ENCODE results near the gene CCDC6. TPM values are rescaled to one million over a fixed set of nuclear protein-coding genes. Genes with fewer than 3 reads are reported as not detected.

Gene CCDC6
- total RNA-seq, 2 donors from 2014 or later, result 48.1 to 65.0 TPM

DNA sequence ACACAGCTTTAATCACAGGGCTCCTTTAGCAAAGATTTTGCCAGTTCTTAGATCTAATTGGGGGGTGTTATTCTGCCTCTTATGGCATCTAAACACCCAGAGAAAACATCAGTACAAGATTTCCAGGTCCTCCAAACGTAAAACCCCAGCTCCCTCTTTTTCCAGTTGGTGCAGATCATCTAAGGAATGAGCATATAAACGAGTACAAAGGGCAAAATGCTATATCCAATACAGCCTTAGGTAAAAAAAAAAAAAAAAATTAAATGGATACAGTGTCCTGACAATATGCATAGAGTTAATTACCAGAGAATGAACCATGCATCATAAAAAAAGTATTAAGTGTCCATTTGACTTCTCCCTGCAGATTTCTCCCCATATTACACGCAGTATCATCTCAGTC, 50.3 kb downstream of the CCDC6 start:
- Histone ChIP-seq H3K4me3 (no peak overlapping the region), H3K4me1 (replicated peaks) (no peaks in the 10 kb centered on the region), H3K27me3 (replicated peaks; ENCODE audit: insufficient read depth) (no peaks in the 10 kb centered on the region), H3K36me3 (no peaks in the 10 kb centered on the region), H3K27ac (no peak overlapping the region), H3K9me3 (no peaks in the 10 kb centered on the region)
- no peak for DNase-seq (ENCODE audit: low spot score)
- intact Hi-C loops (cut with DNase I), result no loop called here
- TF ChIP-seq, protein P1, sequence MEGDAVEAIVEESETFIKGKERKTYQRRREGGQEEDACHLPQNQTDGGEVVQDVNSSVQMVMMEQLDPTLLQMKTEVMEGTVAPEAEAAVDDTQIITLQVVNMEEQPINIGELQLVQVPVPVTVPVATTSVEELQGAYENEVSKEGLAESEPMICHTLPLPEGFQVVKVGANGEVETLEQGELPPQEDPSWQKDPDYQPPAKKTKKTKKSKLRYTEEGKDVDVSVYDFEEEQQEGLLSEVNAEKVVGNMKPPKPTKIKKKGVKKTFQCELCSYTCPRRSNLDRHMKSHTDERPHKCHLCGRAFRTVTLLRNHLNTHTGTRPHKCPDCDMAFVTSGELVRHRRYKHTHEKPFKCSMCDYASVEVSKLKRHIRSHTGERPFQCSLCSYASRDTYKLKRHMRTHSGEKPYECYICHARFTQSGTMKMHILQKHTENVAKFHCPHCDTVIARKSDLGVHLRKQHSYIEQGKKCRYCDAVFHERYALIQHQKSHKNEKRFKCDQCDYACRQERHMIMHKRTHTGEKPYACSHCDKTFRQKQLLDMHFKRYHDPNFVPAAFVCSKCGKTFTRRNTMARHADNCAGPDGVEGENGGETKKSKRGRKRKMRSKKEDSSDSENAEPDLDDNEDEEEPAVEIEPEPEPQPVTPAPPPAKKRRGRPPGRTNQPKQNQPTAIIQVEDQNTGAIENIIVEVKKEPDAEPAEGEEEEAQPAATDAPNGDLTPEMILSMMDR (IDR thresholded peaks at IDR 0.05), result no peak
- TF ChIP-seq POLR2A (IDR thresholded peaks at IDR 0.05) (no peak), POLR2AphosphoS5 (IDR thresholded peaks at IDR 0.05) (no peak)
- WGBS, result 71% methylated on average over 3 of the region's 3 CpGs

DNA sequence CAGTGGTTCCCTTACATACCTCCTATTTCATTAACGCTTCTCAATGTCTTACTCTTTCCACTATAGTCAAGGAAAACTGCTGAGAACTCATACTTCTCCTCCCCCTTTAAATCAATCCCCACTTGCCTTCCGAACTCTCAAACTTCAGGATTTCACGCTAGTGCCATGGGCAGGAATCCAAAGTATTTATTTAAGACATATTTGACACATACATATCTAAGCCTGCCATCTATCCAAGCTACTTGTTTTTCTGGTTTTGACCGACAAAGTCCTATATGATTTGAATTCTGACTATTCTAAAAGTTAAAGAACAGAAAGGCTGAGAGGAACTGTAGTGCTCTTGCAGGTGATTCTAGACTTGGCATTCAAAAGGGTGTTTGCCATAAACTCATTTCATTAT, 51.8 kb downstream of the CCDC6 start:
- no peaks in the 10 kb centered on the region for H3K9me3 ChIP-seq
- no peaks in the 10 kb centered on the region for H3K27me3 ChIP-seq (replicated peaks; ENCODE audit: insufficient read depth)
- TF ChIP-seq POLR2A (IDR thresholded peaks at IDR 0.05) (no peak), POLR2AphosphoS5 (IDR thresholded peaks at IDR 0.05) (no peak)
- TF ChIP-seq, protein P1 (IDR thresholded peaks at IDR 0.05), result no peak
- no peaks in the 10 kb centered on the region for H3K4me1 ChIP-seq (replicated peaks)
- no peaks in the 10 kb centered on the region for H3K36me3 ChIP-seq
- H3K4me3 ChIP-seq, result no peak overlapping the region
- 44% methylated on average over 4 of the region's 4 CpGs for WGBS
- intact Hi-C loops (cut with DNase I), result no loop called here
- H3K27ac ChIP-seq, result no peak overlapping the region
- DNase-seq (ENCODE audit: low spot score), result no peak

DNA sequence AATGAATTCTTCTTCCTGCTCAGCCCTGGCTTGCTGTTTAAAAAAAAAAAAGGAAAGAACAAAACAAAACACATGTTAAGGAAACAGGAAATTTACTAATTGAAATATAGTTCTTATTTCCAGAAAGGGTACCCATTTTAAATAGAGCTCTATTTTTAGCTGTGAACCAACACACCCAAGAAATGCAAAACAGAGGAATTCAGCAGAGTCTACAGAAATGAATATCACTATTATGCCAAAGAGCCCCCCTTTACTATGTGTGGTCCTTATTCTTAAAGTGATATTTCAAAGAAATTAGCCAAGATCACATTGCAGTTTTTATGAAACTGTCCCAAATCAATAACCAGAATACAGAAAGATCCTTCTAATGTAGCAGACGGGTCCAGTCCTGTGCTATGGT, 53.7 kb downstream of the CCDC6 start:
- WGBS, result 79% methylated on average over 1 of the region's 1 CpG
- Histone ChIP-seq H3K27ac (no peak overlapping the region), H3K27me3 (replicated peaks; ENCODE audit: insufficient read depth) (no peaks in the 10 kb centered on the region), H3K4me1 (replicated peaks) (no peaks in the 10 kb centered on the region), H3K9me3 (no peaks in the 10 kb centered on the region), H3K4me3 (no peak overlapping the region), H3K36me3 (no peaks in the 10 kb centered on the region)
- TF ChIP-seq POLR2A (IDR thresholded peaks at IDR 0.05) (no peak), POLR2AphosphoS5 (IDR thresholded peaks at IDR 0.05) (no peak)
- TF ChIP-seq, protein P1 (IDR thresholded peaks at IDR 0.05), result no peak
- DNase-seq (ENCODE audit: low spot score), result no peak
- intact Hi-C loops (cut with DNase I), result no loop called here

DNA sequence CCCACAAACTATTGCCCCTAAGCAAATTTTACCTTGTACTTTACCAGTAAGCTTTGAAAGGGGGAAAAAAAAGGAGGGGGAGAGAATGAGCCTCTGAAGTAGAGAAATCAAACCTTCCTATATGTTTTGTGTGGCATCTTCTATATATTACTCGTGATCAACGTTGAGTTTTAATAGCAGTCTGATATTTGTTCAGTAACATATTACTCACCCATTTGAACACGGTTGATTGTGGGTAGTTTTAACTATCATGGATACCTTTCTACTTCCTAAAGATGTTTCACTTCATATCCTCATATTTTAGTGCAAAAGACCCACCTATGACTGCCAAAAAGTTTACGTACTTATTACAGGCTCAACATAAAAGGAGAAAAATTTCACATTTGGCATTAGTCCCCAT, 54.5 kb downstream of the CCDC6 start:
- no peak overlapping the region for H3K27ac ChIP-seq
- H3K4me3 ChIP-seq, result no peak overlapping the region
- H3K36me3 ChIP-seq, result no peaks in the 10 kb centered on the region
- H3K9me3 ChIP-seq, result no peaks in the 10 kb centered on the region
- H3K27me3 ChIP-seq (replicated peaks; ENCODE audit: insufficient read depth), result no peaks in the 10 kb centered on the region
- H3K4me1 ChIP-seq (replicated peaks), result no peaks in the 10 kb centered on the region
- DNase-seq (ENCODE audit: low spot score), result no peak
- WGBS, result 58% methylated on average over 4 of the region's 4 CpGs
- TF ChIP-seq, protein P1 (IDR thresholded peaks at IDR 0.05), result no peak
- no peak for TF ChIP-seq POLR2AphosphoS5 (IDR thresholded peaks at IDR 0.05)
- no peak for TF ChIP-seq POLR2A (IDR thresholded peaks at IDR 0.05)
- intact Hi-C loops (cut with DNase I), result no loop called here

DNA sequence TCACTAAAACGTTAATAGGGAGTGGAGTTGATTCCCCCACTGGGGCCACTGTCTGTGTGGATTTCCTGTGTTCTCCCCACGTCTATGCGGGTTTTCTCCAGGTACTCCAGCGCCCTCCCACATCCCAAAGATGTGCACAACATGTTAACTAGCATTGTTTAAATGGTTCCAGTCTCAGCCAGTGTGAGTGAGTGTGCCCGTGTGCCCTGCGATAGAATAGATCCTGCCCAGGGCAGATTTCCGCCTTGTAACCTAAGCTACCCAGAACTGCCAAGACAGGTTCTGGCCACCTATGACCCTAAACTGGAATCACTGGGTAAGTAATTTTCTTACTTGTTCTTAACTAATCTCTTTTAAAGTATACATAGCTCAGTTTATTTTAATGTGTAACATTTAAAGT, 58.5 kb downstream of the CCDC6 start:
- Histone ChIP-seq H3K27ac (no peak overlapping the region), H3K4me1 (replicated peaks) (no peaks in the 10 kb centered on the region), H3K9me3 (no peaks in the 10 kb centered on the region), H3K27me3 (replicated peaks; ENCODE audit: insufficient read depth) (no peaks in the 10 kb centered on the region), H3K4me3 (no peak overlapping the region), H3K36me3 (no peaks in the 10 kb centered on the region)
- intact Hi-C loops (cut with DNase I), result no loop called here
- WGBS, result 90% methylated on average over 7 of the region's 7 CpGs
- TF ChIP-seq, protein P1 (IDR thresholded peaks at IDR 0.05), result no peak
- no peak for DNase-seq (ENCODE audit: low spot score)

All from prostate gland (tissue), 2 donors.